ENCODE data around the gene TLE4. TPM values are rescaled to one million over a fixed set of nuclear protein-coding genes. Genes with fewer than 3 reads are reported as not detected.

The TLE4 gene
- total and polyA plus RNA-seq, 10 of the 15 experiments (the other 5 are each of a cell fraction or from before 2014, with no cell fraction given) = 5.3 to 53.3 (median 23.3) TPM

DNA sequence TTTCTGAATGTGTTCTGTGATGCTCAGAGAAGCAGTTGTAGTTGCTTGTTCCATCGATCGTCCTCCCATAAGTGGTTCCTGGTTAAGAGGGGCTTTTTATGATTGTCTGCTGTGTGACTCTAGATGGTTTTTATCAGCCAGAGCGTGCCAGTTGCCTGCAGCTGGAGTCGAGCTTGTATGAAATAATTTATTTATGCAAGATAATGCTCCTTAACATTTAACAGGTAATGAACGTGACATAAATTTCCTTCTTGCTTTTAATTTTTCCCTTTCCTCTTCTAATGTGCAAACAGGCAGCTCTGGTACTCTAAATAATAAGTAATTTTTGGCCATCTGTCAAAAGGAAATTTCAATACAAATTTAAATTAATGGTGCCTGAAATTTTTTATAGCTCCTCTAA lies 84.4 kb downstream of the TLE4 start:
- no peaks in the 10 kb centered on the region for H3K9me3 ChIP-seq (replicated peaks; ENCODE audit: control insufficient read depth, insufficient read depth, low read length)
- no peaks in the 10 kb centered on the region for H3K4me1 ChIP-seq (ENCODE audit: control insufficient read depth, insufficient read depth, low read length)
- ChIA-PET CTCF (interaction anchor here (1.3 to 1.5 kb wide), 2 partner anchors 9 to 16 kb away, joined by 3 read pairs; no protein-coding TSS in a partner anchor), SMC1A (ENCODE audit: uncharacterized antibody, unreplicated experiment) (interaction anchor here (1.0 to 2.0 kb wide), 4 partner anchors 8 to 177 kb away, joined by 3 to 9 read pairs (median 4); no protein-coding TSS in a partner anchor), POLR2A (interaction anchor here (0.8 to 0.9 kb wide), 2 partner anchors 10 to 84 kb away, joined by 3 read pairs; partner anchors contain the start of gene TLE4), RAD21 (ENCODE audit: unreplicated experiment) (no interaction called here)
- no peak for ATAC-seq
- 95% methylated on average over 5 of the region's 5 CpGs for WGBS (ENCODE audit: insufficient coverage, insufficient replicate concordance, low lambda C conversion rate, missing lambda C conversion rate)
- no TSS peak for BruUV-seq (replicated peaks)
- no peaks in the 10 kb centered on the region for H3K27me3 ChIP-seq (replicated peaks in 1 of 2; ENCODE audit: control insufficient read depth in 2 of 2, insufficient read depth in 2 of 2, low read length in 1 of 2)
- no peaks in the 10 kb centered on the region for H4K20me1 ChIP-seq (ENCODE audit: control insufficient read depth, insufficient read depth)
- in situ Hi-C loops (cut with MboI) (no loop called here), intact Hi-C loops (cut with micrococcal nuclease; ENCODE audit: unreplicated experiment) (no loop called here)
- H3K36me3 ChIP-seq (ENCODE audit: control insufficient read depth in 2 of 2, insufficient read depth in 2 of 2, low read length in 1 of 2) = peaks cover 0 to 4% of the 10 kb centered on the region in 2 experiments
- no peak for TF ChIP-seq ZNF24 (IDR thresholded peaks at IDR 0.05)
- H2AFZ ChIP-seq (ENCODE audit: control insufficient read depth, low read depth, low read length) = no peak overlapping the region
- no peak overlapping the region for H3K9ac ChIP-seq (ENCODE audit: control insufficient read depth, insufficient read depth, low read length)
- no peak for DNase-seq (ENCODE audit: low read depth, low spot score)
- H3K79me2 ChIP-seq (ENCODE audit: control insufficient read depth, insufficient read depth, low read length) = no peaks in the 10 kb centered on the region
- no peak for FAIRE-seq
- no peak overlapping the region for H3K4me3 ChIP-seq
- H3K27ac ChIP-seq (ENCODE audit: control insufficient read depth, insufficient read depth) = no peak overlapping the region
- H3K4me2 ChIP-seq (ENCODE audit: control insufficient read depth, insufficient read depth) = no peak overlapping the region

DNA sequence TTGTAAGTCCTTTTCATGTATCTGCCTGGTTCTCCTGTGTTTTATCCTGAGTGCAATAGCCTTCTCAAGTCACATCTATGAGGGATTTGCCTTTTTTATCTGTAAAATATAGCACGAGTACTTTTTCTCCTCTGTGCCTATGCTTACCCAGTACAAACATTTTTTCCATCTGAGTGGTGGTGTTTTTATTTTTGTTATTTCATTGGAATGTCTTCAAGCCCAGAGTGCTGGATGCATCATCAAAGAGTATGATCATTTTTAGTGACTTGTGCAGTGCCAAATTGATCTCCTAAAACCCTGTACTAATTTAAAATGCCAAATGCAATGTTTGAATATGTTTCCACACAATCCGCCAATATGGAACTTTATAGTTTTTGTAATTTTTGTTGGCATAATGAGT lies 86.1 kb downstream of the TLE4 start:
- H3K4me3 ChIP-seq = no peak overlapping the region
- intact Hi-C loops (cut with micrococcal nuclease; ENCODE audit: unreplicated experiment) = no loop called here
- CTCF ChIA-PET = no interaction called here
- TF ChIP-seq RAD21 (IDR thresholded peaks at IDR 0.05; ENCODE audit: insufficient read depth, low read depth, low read length) (no peak), CHD1 (IDR thresholded peaks at IDR 0.05; ENCODE audit: low read depth, low read length) (no peak), IKZF2 (IDR thresholded peaks at IDR 0.05) (no peak), HDAC6 (IDR thresholded peaks at IDR 0.05; ENCODE audit: unreplicated experiment) (no peak), FOXM1 (IDR thresholded peaks at IDR 0.05; ENCODE audit: low read depth, low read length) (no peak), CBX5 (IDR thresholded peaks at IDR 0.05; ENCODE audit: low read depth) (no peak), SIN3A (IDR thresholded peaks at IDR 0.05; ENCODE audit: low read depth, low read length) (no peak), MXI1 (IDR thresholded peaks at IDR 0.05; ENCODE audit: low read depth, low read length) (no peak)
- TF ChIP-seq, protein P1, sequence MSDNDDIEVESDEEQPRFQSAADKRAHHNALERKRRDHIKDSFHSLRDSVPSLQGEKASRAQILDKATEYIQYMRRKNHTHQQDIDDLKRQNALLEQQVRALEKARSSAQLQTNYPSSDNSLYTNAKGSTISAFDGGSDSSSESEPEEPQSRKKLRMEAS (IDR thresholded peaks at IDR 0.05; ENCODE audit: low read depth, low read length) = no peak
- TF ChIP-seq, protein P2, sequence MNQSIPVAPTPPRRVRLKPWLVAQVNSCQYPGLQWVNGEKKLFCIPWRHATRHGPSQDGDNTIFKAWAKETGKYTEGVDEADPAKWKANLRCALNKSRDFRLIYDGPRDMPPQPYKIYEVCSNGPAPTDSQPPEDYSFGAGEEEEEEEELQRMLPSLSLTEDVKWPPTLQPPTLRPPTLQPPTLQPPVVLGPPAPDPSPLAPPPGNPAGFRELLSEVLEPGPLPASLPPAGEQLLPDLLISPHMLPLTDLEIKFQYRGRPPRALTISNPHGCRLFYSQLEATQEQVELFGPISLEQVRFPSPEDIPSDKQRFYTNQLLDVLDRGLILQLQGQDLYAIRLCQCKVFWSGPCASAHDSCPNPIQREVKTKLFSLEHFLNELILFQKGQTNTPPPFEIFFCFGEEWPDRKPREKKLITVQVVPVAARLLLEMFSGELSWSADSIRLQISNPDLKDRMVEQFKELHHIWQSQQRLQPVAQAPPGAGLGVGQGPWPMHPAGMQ (IDR thresholded peaks at IDR 0.05; ENCODE audit: borderline replicate concordance) = no peak
- TF ChIP-seq, protein P3, sequence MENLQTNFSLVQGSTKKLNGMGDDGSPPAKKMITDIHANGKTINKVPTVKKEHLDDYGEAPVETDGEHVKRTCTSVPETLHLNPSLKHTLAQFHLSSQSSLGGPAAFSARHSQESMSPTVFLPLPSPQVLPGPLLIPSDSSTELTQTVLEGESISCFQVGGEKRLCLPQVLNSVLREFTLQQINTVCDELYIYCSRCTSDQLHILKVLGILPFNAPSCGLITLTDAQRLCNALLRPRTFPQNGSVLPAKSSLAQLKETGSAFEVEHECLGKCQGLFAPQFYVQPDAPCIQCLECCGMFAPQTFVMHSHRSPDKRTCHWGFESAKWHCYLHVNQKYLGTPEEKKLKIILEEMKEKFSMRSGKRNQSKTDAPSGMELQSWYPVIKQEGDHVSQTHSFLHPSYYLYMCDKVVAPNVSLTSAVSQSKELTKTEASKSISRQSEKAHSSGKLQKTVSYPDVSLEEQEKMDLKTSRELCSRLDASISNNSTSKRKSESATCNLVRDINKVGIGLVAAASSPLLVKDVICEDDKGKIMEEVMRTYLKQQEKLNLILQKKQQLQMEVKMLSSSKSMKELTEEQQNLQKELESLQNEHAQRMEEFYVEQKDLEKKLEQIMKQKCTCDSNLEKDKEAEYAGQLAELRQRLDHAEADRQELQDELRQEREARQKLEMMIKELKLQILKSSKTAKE (IDR thresholded peaks at IDR 0.05; ENCODE audit: low read depth, poor library complexity, severe bottlenecking) = no peak

More for the DNA sequence above, 86.1 kb downstream of the TLE4 start:
- H3K27me3 ChIP-seq (replicated peaks in 1 of 2; ENCODE audit: control insufficient read depth in 2 of 2, insufficient read depth in 2 of 2, low read length in 1 of 2) = no peaks in the 10 kb centered on the region
- no peaks in the 10 kb centered on the region for H3K4me1 ChIP-seq (ENCODE audit: control insufficient read depth, insufficient read depth, low read length)
- H3K79me2 ChIP-seq (ENCODE audit: control insufficient read depth, insufficient read depth, low read length) = no peaks in the 10 kb centered on the region
- ChIA-PET SMC1A (ENCODE audit: uncharacterized antibody, unreplicated experiment) (interaction anchor here (2.0 kb wide), 1 partner anchor 10 kb away, joined by 9 read pairs; no protein-coding TSS in a partner anchor), POLR2A (no interaction called here), RAD21 (ENCODE audit: unreplicated experiment) (no interaction called here)
- no peak for ATAC-seq
- no peak for FAIRE-seq
- 95% methylated on average over 2 of the region's 2 CpGs for WGBS (ENCODE audit: insufficient coverage, insufficient replicate concordance, low lambda C conversion rate, missing lambda C conversion rate)
- H3K36me3 ChIP-seq (ENCODE audit: control insufficient read depth in 2 of 2, insufficient read depth in 2 of 2, low read length in 1 of 2) = peaks cover 0 to 2% of the 10 kb centered on the region in 2 experiments; a peak in 2 of 4 replicates
- in situ Hi-C loops (cut with MboI) = no loop called here
- H3K9ac ChIP-seq (ENCODE audit: control insufficient read depth, insufficient read depth, low read length) = no peak overlapping the region
- H3K9me3 ChIP-seq (replicated peaks; ENCODE audit: control insufficient read depth, insufficient read depth, low read length) = no peaks in the 10 kb centered on the region
- no TSS peak for BruUV-seq (replicated peaks)
- no peaks in the 10 kb centered on the region for H4K20me1 ChIP-seq (ENCODE audit: control insufficient read depth, insufficient read depth)
- no peak overlapping the region for H3K27ac ChIP-seq (ENCODE audit: control insufficient read depth, insufficient read depth)
- DNase-seq (ENCODE audit: low read depth, low spot score) = no peak
- no peak overlapping the region for H2AFZ ChIP-seq (ENCODE audit: control insufficient read depth, low read depth, low read length)
- no peak overlapping the region for H3K4me2 ChIP-seq (ENCODE audit: control insufficient read depth, insufficient read depth)
